GM18498 (cell line): Measurements from ENCODE around the gene OPCML.

Experiments used
- ATAC-seq: cut with Tn5 transposase; IDR thresholded peaks from one replicate; pipeline ENCODE4 v1.9.1; 2021; ENCODE audit warnings: mild to moderate bottlenecking, moderate library complexity; ENCODE audit not compliant: unreplicated experiment

The OPCML gene

GRCh38 chr11:133531971-133532651 is at the start of gene OPCML:
OPCML (minus strand) TSS chr11:133532501.
- ATAC-seq, result no peak

GRCh38 chr11:133581091-133581490 is 48.8 kb upstream of the OPCML start:
- ATAC-seq, result no peak

- no peak for ATAC-seq
Measured at GRCh38 chr11:133579165-133580031, 47.1 kb upstream of the OPCML start.

- ATAC-seq, result no peak
Measured at GRCh38 chr11:133577403-133577802, 45.1 kb upstream of the OPCML start.

GRCh38 chr11:133576351-133576750 is 44.0 kb upstream of the OPCML start:
- no peak for ATAC-seq

- ATAC-seq, result no peak
Measured at GRCh38 chr11:133573081-133573480, 40.8 kb upstream of the OPCML start.

- ATAC-seq, result no peak
Measured at GRCh38 chr11:133570376-133570775, 38.1 kb upstream of the OPCML start.

GRCh38 chr11:133563505-133564025 is 31.3 kb upstream of the OPCML start:
- no peak for ATAC-seq

- ATAC-seq, result no peak
Measured at GRCh38 chr11:133560472-133560855, 28.2 kb upstream of the OPCML start.

- no peak for ATAC-seq
Measured at GRCh38 chr11:133559833-133560471, 27.7 kb upstream of the OPCML start.

GRCh38 chr11:133559382-133559781 is 27.1 kb upstream of the OPCML start:
- ATAC-seq, result no peak

GRCh38 chr11:133555034-133555433 is 22.7 kb upstream of the OPCML start:
- ATAC-seq, result no peak

GRCh38 chr11:133553885-133554740 is 21.8 kb upstream of the OPCML start:
- ATAC-seq, result no peak

- no peak for ATAC-seq
Measured at GRCh38 chr11:133552938-133553337, 20.6 kb upstream of the OPCML start.

- ATAC-seq, result no peak
Measured at GRCh38 chr11:133551064-133551463, 18.8 kb upstream of the OPCML start.

- no peak for ATAC-seq
Measured at GRCh38 chr11:133549826-133550225, 17.5 kb upstream of the OPCML start.

GRCh38 chr11:133548641-133549040 is 16.3 kb upstream of the OPCML start:
- no peak for ATAC-seq

- ATAC-seq, result no peak
Measured at GRCh38 chr11:133547808-133548494, 15.7 kb upstream of the OPCML start.

- no peak for ATAC-seq
Measured at GRCh38 chr11:133545199-133545803, 13.0 kb upstream of the OPCML start.

- no peak for ATAC-seq
Measured at GRCh38 chr11:133541720-133542095, 9.4 kb upstream of the OPCML start.
